Neural crest cell (in vitro differentiated cells): ENCODE measurements around the gene MAP1B. TPM values are rescaled to one million over a fixed set of nuclear protein-coding genes. Genes with fewer than 3 reads are reported as not detected.

ENCODE experiments used
- DNase-seq: peaks from one replicate; pipeline ENCODE4 v3.0.0; 2021; ENCODE audit warnings: low read depth, mixed read lengths, low spot score
- H3K27ac Mint-ChIP-seq: one replicate; pipeline ENCODE4 v1.8.0; 2021; ENCODE audit warnings: mild to moderate bottlenecking, mixed read lengths; ENCODE audit not compliant: unreplicated experiment
- H3K27me3 Mint-ChIP-seq: 2 replicates; pipeline ENCODE4 v1.8.0; 2021; ENCODE audit warnings: low read depth, mild to moderate bottlenecking, mixed read lengths
- H3K36me3 Mint-ChIP-seq: 2 replicates; pipeline ENCODE4 v1.8.0; 2021; ENCODE audit warnings: low read depth, mild to moderate bottlenecking, mixed read lengths
- H3K4me1 Mint-ChIP-seq: 2 replicates; pipeline ENCODE4 v1.8.0; 2021; ENCODE audit warnings: mixed read lengths
- H3K4me3 Mint-ChIP-seq: one replicate; pipeline ENCODE4 v1.8.0; 2021; ENCODE audit warnings: mild to moderate bottlenecking, mixed read lengths
- H3K9me3 Mint-ChIP-seq: 2 replicates; pipeline ENCODE4 v1.8.0; 2021; ENCODE audit warnings: mixed read lengths
- CTCF ChIP-seq: fragments of 200-600 bp; sonication (generic); conservative IDR thresholded peaks from 2 replicates; pipeline ENCODE4 v1.5.0; 2021; ENCODE audit warnings: antibody characterized with exemption, mild to moderate bottlenecking
- total RNA-seq: library from RNA; stranded (reverse); gene quantifications from 2 replicates; pipeline ENCODE4 v1.2.1, GENCODE V29; 2021

The MAP1B gene
- total RNA-seq, 1 donor from 2014 or later = 256 TPM

GRCh38 chr5:72242796-72243475, 135.7 kb downstream of the MAP1B start:
- peaks cover 43% of the 10 kb centered on the region for H3K4me1 Mint-ChIP-seq
- H3K4me3 Mint-ChIP-seq = peak overlapping the region; percentile 46
- peak; percentile 8 for DNase-seq
- H3K27me3 Mint-ChIP-seq = no peaks in the 10 kb centered on the region
- H3K9me3 Mint-ChIP-seq = no peaks in the 10 kb centered on the region
- peak overlapping the region; percentile 61 for H3K27ac Mint-ChIP-seq
- no peak for TF ChIP-seq CTCF
- H3K36me3 Mint-ChIP-seq = no peaks in the 10 kb centered on the region

GRCh38 chr5:72243706-72244105, 136.4 kb downstream of the MAP1B start:
- Mint-ChIP-seq H3K9me3 (no peaks in the 10 kb centered on the region), H3K4me1 (peaks cover 47% of the 10 kb centered on the region), H3K27ac (no peak overlapping the region), H3K4me3 (no peak overlapping the region), H3K36me3 (no peaks in the 10 kb centered on the region), H3K27me3 (no peaks in the 10 kb centered on the region)
- no peak for TF ChIP-seq CTCF
- no peak for DNase-seq

GRCh38 chr5:72244862-72245371, 137.6 kb downstream of the MAP1B start:
- no peaks in the 10 kb centered on the region for H3K36me3 Mint-ChIP-seq
- H3K4me1 Mint-ChIP-seq = peaks cover 49% of the 10 kb centered on the region
- peak; percentile 54 for TF ChIP-seq CTCF
- DNase-seq = no peak
- H3K4me3 Mint-ChIP-seq = no peak overlapping the region
- H3K9me3 Mint-ChIP-seq = no peaks in the 10 kb centered on the region
- H3K27me3 Mint-ChIP-seq = no peaks in the 10 kb centered on the region
- no peak overlapping the region for H3K27ac Mint-ChIP-seq

- no peak for DNase-seq
- no peak for TF ChIP-seq CTCF
- Mint-ChIP-seq H3K27ac (no peak overlapping the region), H3K36me3 (no peaks in the 10 kb centered on the region), H3K4me3 (no peak overlapping the region), H3K4me1 (peaks cover 49% of the 10 kb centered on the region), H3K27me3 (no peaks in the 10 kb centered on the region), H3K9me3 (no peaks in the 10 kb centered on the region)
Measured at GRCh38 chr5:72245546-72245945, 138.3 kb downstream of the MAP1B start.

- DNase-seq = no peak
- TF ChIP-seq CTCF = no peak
- Mint-ChIP-seq H3K4me3 (no peak overlapping the region), H3K36me3 (no peaks in the 10 kb centered on the region), H3K27ac (no peak overlapping the region), H3K27me3 (no peaks in the 10 kb centered on the region), H3K4me1 (peaks cover 48% of the 10 kb centered on the region), H3K9me3 (no peaks in the 10 kb centered on the region)
Measured at GRCh38 chr5:72245951-72246532, 138.8 kb downstream of the MAP1B start.
